ENCODE data around the gene GAS2L2. TPM values are rescaled to one million over a fixed set of nuclear protein-coding genes. Genes with fewer than 3 reads are reported as not detected.
"Not testable (repeated sequence)": the region's sequence is repeated elsewhere in the genome, so short reads cannot be mapped to it uniquely, and the experiment has no call there.

Gene GAS2L2
- total and polyA plus RNA-seq, 2 experiments from 2014 or later, result not detected

GRCh38 chr17:35760587-35760986 lies 7.5 kb upstream of the GAS2L2 start, which contains the start of gene C17orf50:
TSS of gene C17orf50 (plus strand) at chr17:35760887. CDS start at chr17:35760942, 55 bp downstream.
- H3K27ac ChIP-seq, result no peak within 1 kb of the TSS
- H3K27me3 ChIP-seq, result no peaks in the 10 kb centered on the region
- H3K4me1 ChIP-seq (ENCODE audit: insufficient read depth), result peaks cover 13% of the 10 kb centered on the region
- no peaks in the 10 kb centered on the region for H3K9me2 ChIP-seq (replicated peaks; ENCODE audit: insufficient read depth)
- H3K9me3 ChIP-seq (ENCODE audit: low read depth), result no peaks in the 10 kb centered on the region
- WGBS (ENCODE audit: low lambda C conversion rate, missing lambda C conversion rate), result 45% methylated on average over 1 of the region's 1 CpG
- no peaks in the 10 kb centered on the region for H3K79me2 ChIP-seq
- H3K36me3 ChIP-seq (replicated peaks; ENCODE audit: insufficient read depth, low read depth), result no peaks in the 10 kb centered on the region
- TF ChIP-seq EZH2phosphoT487 (IDR thresholded peaks at IDR 0.05; ENCODE audit: low read depth, severe bottlenecking, unreplicated experiment) (no peak), EZH2 (IDR thresholded peaks at IDR 0.05; ENCODE audit: borderline replicate concordance) (no peak), CTCF (IDR thresholded peaks at IDR 0.05; ENCODE audit: poor library complexity) (no peak)
- no peak for DNase-seq (ENCODE audit: low spot score)
- H2AFZ ChIP-seq, result no peak within 1 kb of the TSS
- no peak within 1 kb of the TSS for H3K4me3 ChIP-seq
- no peak within 1 kb of the TSS for H3K4me2 ChIP-seq
- no peaks in the 10 kb centered on the region for H4K20me1 ChIP-seq (ENCODE audit: insufficient read depth, poor library complexity, severe bottlenecking)

GRCh38 chr17:35757243-35757642 lies 4.2 kb upstream of the GAS2L2 start:
- DNase-seq (ENCODE audit: low spot score), result no peak

GRCh38 chr17:35752471-35752870 lies 568 bp downstream of the GAS2L2 start:
- H3K27me3 ChIP-seq, result peaks cover 26% of the 10 kb centered on the region
- no peak for DNase-seq (ENCODE audit: low spot score)

More at GRCh38 chr17:35757243-35757642, 4.2 kb upstream of the GAS2L2 start:
- no peaks in the 10 kb centered on the region for H3K79me2 ChIP-seq
- no peaks in the 10 kb centered on the region for H3K4me1 ChIP-seq (ENCODE audit: insufficient read depth)
- H3K9me2 ChIP-seq (replicated peaks; ENCODE audit: insufficient read depth), result no peaks in the 10 kb centered on the region
- H3K9me3 ChIP-seq (ENCODE audit: low read depth), result no peaks in the 10 kb centered on the region
- H3K4me2 ChIP-seq, result no peak overlapping the region
- H3K27ac ChIP-seq, result no peak overlapping the region
- no peaks in the 10 kb centered on the region for H3K36me3 ChIP-seq (replicated peaks; ENCODE audit: insufficient read depth, low read depth)
- H2AFZ ChIP-seq, result no peak overlapping the region
- no peaks in the 10 kb centered on the region for H4K20me1 ChIP-seq (ENCODE audit: insufficient read depth, poor library complexity, severe bottlenecking)
- H3K27me3 ChIP-seq, result no peaks in the 10 kb centered on the region
- no peak overlapping the region for H3K4me3 ChIP-seq
- TF ChIP-seq EZH2 (IDR thresholded peaks at IDR 0.05; ENCODE audit: borderline replicate concordance) (no peak), CTCF (IDR thresholded peaks at IDR 0.05; ENCODE audit: poor library complexity) (no peak), EZH2phosphoT487 (IDR thresholded peaks at IDR 0.05; ENCODE audit: low read depth, severe bottlenecking, unreplicated experiment) (no peak)

GRCh38 chr17:35751541-35751940 lies 1.5 kb downstream of the GAS2L2 start:
- not testable (repeated sequence) for H3K9me3 ChIP-seq (ENCODE audit: low read depth); H2AFZ ChIP-seq; H3K79me2 ChIP-seq; H4K20me1 ChIP-seq (ENCODE audit: insufficient read depth, poor library complexity, severe bottlenecking); H3K36me3 ChIP-seq (replicated peaks; ENCODE audit: insufficient read depth, low read depth); H3K27ac ChIP-seq; H3K9me2 ChIP-seq (replicated peaks; ENCODE audit: insufficient read depth); H3K4me1 ChIP-seq (ENCODE audit: insufficient read depth); DNase-seq (ENCODE audit: low spot score); H3K4me2 ChIP-seq; H3K4me3 ChIP-seq
- WGBS (ENCODE audit: low lambda C conversion rate, missing lambda C conversion rate), result 92% methylated on average over 4 of the region's 4 CpGs
- H3K27me3 ChIP-seq, result peaks cover 26% of the 10 kb centered on the region

More at GRCh38 chr17:35752471-35752870, 568 bp downstream of the GAS2L2 start:
- no peaks in the 10 kb centered on the region for H3K9me2 ChIP-seq (replicated peaks; ENCODE audit: insufficient read depth)
- no peak overlapping the region for H2AFZ ChIP-seq
- peaks cover 5% of the 10 kb centered on the region for H3K4me1 ChIP-seq (ENCODE audit: insufficient read depth)
- no peak overlapping the region for H3K4me2 ChIP-seq
- H3K27ac ChIP-seq, result no peak overlapping the region
- no peak overlapping the region for H3K4me3 ChIP-seq
- TF ChIP-seq EZH2 (IDR thresholded peaks at IDR 0.05; ENCODE audit: borderline replicate concordance) (no peak), EZH2phosphoT487 (IDR thresholded peaks at IDR 0.05; ENCODE audit: low read depth, severe bottlenecking, unreplicated experiment) (no peak), CTCF (IDR thresholded peaks at IDR 0.05; ENCODE audit: poor library complexity) (no peak)
- no peaks in the 10 kb centered on the region for H4K20me1 ChIP-seq (ENCODE audit: insufficient read depth, poor library complexity, severe bottlenecking)
- no peaks in the 10 kb centered on the region for H3K79me2 ChIP-seq
- no peaks in the 10 kb centered on the region for H3K36me3 ChIP-seq (replicated peaks; ENCODE audit: insufficient read depth, low read depth)
- no peaks in the 10 kb centered on the region for H3K9me3 ChIP-seq (ENCODE audit: low read depth)
- WGBS (ENCODE audit: low lambda C conversion rate, missing lambda C conversion rate), result 93% methylated on average over 16 of the region's 16 CpGs

Data from hepatocyte (in vitro differentiated cells).